SK-N-SH (cell line): ENCODE results near the gene AJUBA. TPM values are rescaled to one million over a fixed set of nuclear protein-coding genes. Genes with fewer than 3 reads are reported as not detected.
"Not testable (repeated sequence)": the region's sequence is repeated elsewhere in the genome, so short reads cannot be mapped to it uniquely, and the experiment has no call there.

ENCODE experiments used
- CTCF ChIA-PET: fragments of 300-600, 350-600 bp; formaldehyde crosslinking; extraction: SDS; loops from one replicate; lab custom pipeline; 2021; lab: Yijun Ruan, JAX
- POLR2A ChIA-PET: fragments of 350-600 bp; sonication (Branson Sonifier 250); formaldehyde crosslinking; extraction: SDS; loops from one replicate; lab custom pipeline; 2020; ENCODE audit warnings: antibody characterized with exemption, inconsistent platforms; lab: Yijun Ruan, JAX
- DNase-seq: peaks from one replicate; pipeline ENCODE4 v3.0.0; 2012
- H2AFZ ChIP-seq: fragments of 200-600 bp; sonication (generic); 2 replicates; pipeline ENCODE4 v1.8.1; 2016; ENCODE audit warnings: antibody characterized with exemption, mild to moderate bottlenecking, low read depth
- H3F3A ChIP-seq: fragments of 200-600 bp; sonication (generic); replicated peaks from 2 replicates; pipeline ENCODE3; 2016; ENCODE audit warnings: antibody characterized with exemption, mild to moderate bottlenecking; ENCODE audit not compliant: insufficient read depth
- H3K27ac ChIP-seq, 2 experiments: fragments of 200-500 bp in 1 of 2; fragments of 200-600 bp in 1 of 2; sonication (Bioruptor generic) in 1 of 2; sonication (generic), shearing (Covaris generic) in 1 of 2; 2 replicates each; pipeline versions ENCODE4 v1.5.1 to v1.6.1; 2014 to 2016; ENCODE audit warnings: low read depth in 2 of 2, inconsistent platforms in 1 of 2, low read length in 1 of 2, mild to moderate bottlenecking in 1 of 2, mixed read lengths in 1 of 2
- H3K27me3 ChIP-seq: fragments of 200-600 bp; sonication (generic), shearing (Covaris generic); 2 replicates; pipeline ENCODE4 v1.6.1; 2016; ENCODE audit warnings: mixed run types; ENCODE audit not compliant: insufficient read depth
- H3K36me3 ChIP-seq, 2 experiments: fragments of 200-500 bp in 1 of 2; fragments of 200-600 bp in 1 of 2; sonication (Bioruptor generic) in 1 of 2; sonication (generic) in 1 of 2; replicated peaks in 1 of 2; 2 replicates each; pipeline versions ENCODE3 to v1.5.1; 2014 to 2016; ENCODE audit warnings: low read length in 1 of 2, mild to moderate bottlenecking in 1 of 2; ENCODE audit not compliant: insufficient read depth in 2 of 2, control insufficient read depth in 1 of 2
- H3K4me1 ChIP-seq, 2 experiments: fragments of 200-500 bp in 1 of 2; fragments of 200-600 bp in 1 of 2; sonication (Bioruptor generic) in 1 of 2; sonication (generic), shearing (Covaris generic) in 1 of 2; 2 replicates each; pipeline versions ENCODE4 v1.5.1 to v1.6.1; 2014 to 2016; ENCODE audit warnings: low read depth in 1 of 2, low read length in 1 of 2, mixed run types in 1 of 2; ENCODE audit not compliant: insufficient read depth in 2 of 2, control insufficient read depth in 1 of 2
- H3K4me2 ChIP-seq: fragments of 200-600 bp; sonication (generic), shearing (Covaris generic); 2 replicates; pipeline ENCODE4 v1.6.1; 2017; ENCODE audit warnings: mixed run types
- H3K4me3 ChIP-seq, 2 experiments: fragments of 200-500 bp in 1 of 2; fragments of 200-600 bp in 1 of 2; sonication (Bioruptor generic) in 1 of 2; sonication (generic), shearing (Covaris generic) in 1 of 2; 2 replicates each; pipeline versions ENCODE4 v1.5.1 to v1.8.1; 2014 to 2016; ENCODE audit warnings: low read depth in 2 of 2, inconsistent platforms in 1 of 2, low read length in 1 of 2, mild to moderate bottlenecking in 1 of 2, mixed read lengths in 1 of 2, moderate library complexity in 1 of 2
- H3K79me2 ChIP-seq: fragments of 200-600 bp; sonication (generic); 2 replicates; pipeline ENCODE4 v1.8.1; 2017; ENCODE audit warnings: mild to moderate bottlenecking; ENCODE audit not compliant: insufficient read depth
- H3K9ac ChIP-seq: fragments of 200-600 bp; sonication (generic); 2 replicates; pipeline ENCODE4 v1.6.1; 2017; ENCODE audit warnings: mixed run types
- H3K9me2 ChIP-seq: fragments of 200-600 bp; sonication (generic); 2 replicates; pipeline ENCODE4 v1.6.1; 2017; ENCODE audit warnings: mixed run types
- H3K9me3 ChIP-seq: fragments of 200-600 bp; sonication (generic); 2 replicates; pipeline ENCODE4 v1.6.1; 2017; ENCODE audit warnings: mixed run types, mild to moderate bottlenecking, moderate library complexity
- H4K20me1 ChIP-seq: fragments of 200-600 bp; sonication (generic); 2 replicates; pipeline ENCODE4 v1.6.1; 2017; ENCODE audit warnings: mild to moderate bottlenecking, mixed run types; ENCODE audit not compliant: insufficient read depth
- CTCF ChIP-seq: fragments of 200-600 bp; sonication (generic); IDR thresholded peaks from 2 replicates; pipeline ENCODE4 v1.6.1; 2017; ENCODE audit warnings: antibody characterized with exemption, mild to moderate bottlenecking, moderate library complexity
- EP300 ChIP-seq, 2 experiments: IDR thresholded peaks; 2 replicates each; pipeline versions ENCODE4 v1.4.0 to v1.6.1; 2012; ENCODE audit warnings: borderline replicate concordance in 1 of 2, low read depth in 1 of 2, low read length in 1 of 2
- FOSL2 ChIP-seq: IDR thresholded peaks from 2 replicates; pipeline ENCODE4 v1.4.0; 2012; ENCODE audit warnings: low read depth, mild to moderate bottlenecking, moderate library complexity, borderline replicate concordance
- FOXJ3 ChIP-seq: sonication (generic); formaldehyde crosslinking; IDR thresholded peaks from 2 replicates; pipeline ENCODE4 v1.5.1; 2020; ENCODE audit warnings: mild to moderate bottlenecking, missing genetic modification reagents
- JUND ChIP-seq: IDR thresholded peaks from 2 replicates; pipeline ENCODE4 v1.4.0; 2012
- MEF2A ChIP-seq: IDR thresholded peaks from 2 replicates; pipeline ENCODE4 v1.4.0; 2012; ENCODE audit warnings: low read depth, borderline replicate concordance
- MXI1 ChIP-seq: IDR thresholded peaks from 2 replicates; pipeline ENCODE4 v1.6.1; 2012; ENCODE audit warnings: mild to moderate bottlenecking, low read depth, low read length, improper control_type of control experiment
- NRF1 ChIP-seq: IDR thresholded peaks from 2 replicates; pipeline ENCODE4 v1.6.1; 2012; ENCODE audit warnings: low read depth, mild to moderate bottlenecking, low read length
- PBX3 ChIP-seq: IDR thresholded peaks from 2 replicates; pipeline ENCODE4; 2012
- POLR2AphosphoS5 ChIP-seq: IDR thresholded peaks from 2 replicates; pipeline ENCODE4 v1.6.1; 2012; ENCODE audit warnings: low read depth, low read length
- SIN3A ChIP-seq: IDR thresholded peaks from 2 replicates; pipeline ENCODE4 v1.6.1; 2012; ENCODE audit warnings: low read depth, mild to moderate bottlenecking, low read length, moderate library complexity, borderline replicate concordance
- ZBTB33 ChIP-seq: IDR thresholded peaks from 2 replicates; pipeline ENCODE4 v1.4.0; 2012; ENCODE audit warnings: low read depth, borderline replicate concordance
- WGBS: methylation state at CpG from one replicate; pipeline ENCODE4 v1.1.6; 2017; ENCODE audit warnings: low lambda C conversion rate; 5-methylcytosine and 5-hydroxymethylcytosine counted together
- polyA plus RNA-seq, 3 experiments: library from polyadenylated mRNA; depleted of rRNA; stranded (reverse); fragments of >200 nt; gene quantifications; 2 replicates each; pipeline ENCODE4 v1.2.3, GENCODE V29; 2012

AJUBA gene
- polyA plus RNA-seq, 1 of the 3 experiments (the other 2 are of a cell fraction) = 24.4 TPM

GRCh38 chr14:22952418-22952817 is 29.9 kb downstream of the AJUBA start:
- Histone ChIP-seq H3K36me3 (peaks cover 10 to 22% of the 10 kb centered on the region in 2 experiments), H3K9me3 (no peaks in the 10 kb centered on the region), H2AFZ (no peak overlapping the region), H3K4me1 (peaks cover 4 to 6% of the 10 kb centered on the region in 2 experiments; a peak in 2 of 4 replicates), H3K27ac (no peak overlapping the region), H3K4me3 (no peak overlapping the region), H4K20me1 (no peaks in the 10 kb centered on the region), H3F3A (peaks cover 15% of the 10 kb centered on the region), H3K79me2 (no peaks in the 10 kb centered on the region; the same call in 1 of the 2 replicates), H3K27me3 (no peaks in the 10 kb centered on the region), H3K4me2 (no peak overlapping the region), H3K9ac (no peak overlapping the region), H3K9me2 (no peaks in the 10 kb centered on the region)
- POLR2A ChIA-PET = no interaction called here
- CTCF ChIA-PET = interaction anchor here (1.4 to 1.8 kb wide), 4 partner anchors 19 to 116 kb away, joined by 3 to 6 read pairs (median 4); no protein-coding TSS in a partner anchor
- DNase-seq = no peak
- no peak for TF ChIP-seq NRF1
- no peak for TF ChIP-seq FOXJ3 (CRISPR knock-in tag)
- no peak for TF ChIP-seq MXI1
- no peak for TF ChIP-seq MEF2A
- no peak for TF ChIP-seq ZBTB33
- TF ChIP-seq SIN3A = no peak
- TF ChIP-seq JUND = no peak
- 100% methylated on average over 1 of the region's 1 CpG for WGBS

GRCh38 chr14:22951795-22952194 is 30.6 kb downstream of the AJUBA start:
- H3K4me2 ChIP-seq, DNase-seq, H3K9me2 ChIP-seq, H3K9me3 ChIP-seq, H4K20me1 ChIP-seq, H2AFZ ChIP-seq, H3K79me2 ChIP-seq, H3K27ac ChIP-seq, H3K4me3 ChIP-seq, H3K4me1 ChIP-seq, H3K27me3 ChIP-seq, POLR2A ChIA-PET, H3K9ac ChIP-seq: not testable (repeated sequence)
- peaks cover 15% of the 10 kb centered on the region for H3F3A ChIP-seq
- CTCF ChIA-PET = interaction anchor here (1.4 to 1.8 kb wide), 5 partner anchors 11 to 117 kb away, joined by 3 to 6 read pairs (median 4); partner anchors contain the start of gene CDH24
- peaks cover 15 to 22% of the 10 kb centered on the region in 2 experiments for H3K36me3 ChIP-seq
- 93% methylated on average over 8 of the region's 8 CpGs for WGBS

- no peaks in the 10 kb centered on the region for H3F3A ChIP-seq
- no peak overlapping the region for H3K27ac ChIP-seq
- H3K9me3 ChIP-seq = no peaks in the 10 kb centered on the region
- H3K4me2 ChIP-seq = no peak overlapping the region
- no peaks in the 10 kb centered on the region for H3K27me3 ChIP-seq
- H3K79me2 ChIP-seq = no peaks in the 10 kb centered on the region
- DNase-seq = no peak
- no peak overlapping the region for H2AFZ ChIP-seq
- H3K4me1 ChIP-seq = no peaks in the 10 kb centered on the region
- ChIA-PET CTCF (interaction anchor here (1.1 to 2.4 kb wide), 5 partner anchors 11 to 149 kb away, joined by 3 to 11 read pairs (median 5); partner anchors contain the start of genes ACIN1, C14orf119 and HAUS4), POLR2A (interaction anchor here (2.7 kb wide), 1 partner anchor 11 kb away, joined by 8 read pairs; the partner anchor contains the start of gene HAUS4)
- 82% methylated on average over 2 of the region's 3 CpGs for WGBS
- TF ChIP-seq MEF2A (no peak), EP300 (IDR thresholded peaks at IDR 0.05; ENCODE audit: borderline replicate concordance in 1 of 2, low read depth in 1 of 2, low read length in 1 of 2) (no peak), ZBTB33 (no peak), JUND (no peak), SIN3A (no peak), POLR2AphosphoS5 (no peak), CTCF (no peak), FOSL2 (no peak), NRF1 (no peak), MXI1 (no peak), PBX3 (no peak)
- peaks cover 12 to 14% of the 10 kb centered on the region in 2 experiments for H3K36me3 ChIP-seq
- H4K20me1 ChIP-seq = no peaks in the 10 kb centered on the region
- no peak overlapping the region for H3K4me3 ChIP-seq
- no peaks in the 10 kb centered on the region for H3K9me2 ChIP-seq
- H3K9ac ChIP-seq = no peak overlapping the region
Observed at GRCh38 chr14:22945642-22946041, 36.7 kb downstream of the AJUBA start.
